Transverse colon (tissue), 4 donors: ENCODE results near the gene YBX2.

Experiments used
- EP300 ChIP-seq: sonication (generic); formaldehyde crosslinking; IDR thresholded peaks from one replicate; pipeline ENCODE4 v1.6.1; 2017; ENCODE audit warnings: antibody characterized with exemption, low read depth
- POLR2A ChIP-seq: fragments of 450-650 bp; IDR thresholded peaks from one replicate; pipeline ENCODE4 v1.6.1; 2016; ENCODE audit warnings: antibody characterized with exemption, mild to moderate bottlenecking, moderate library complexity
- POLR2AphosphoS5 ChIP-seq, 3 donors: sonication (generic); formaldehyde crosslinking; IDR thresholded peaks; one replicate each; pipeline ENCODE4 v1.6.1; 2016; ENCODE audit warnings: antibody characterized with exemption in 3 of 3
- TF ChIP-seq, protein P1 (sequence below), 5 experiments: fragments of 200-600 bp in 3 of 5; fragments of 450-650 bp in 2 of 5; sonication (generic) in 3 of 5; IDR thresholded peaks; 1 replicate in 2 of 5; 2 replicates in 3 of 5; pipeline ENCODE4 v1.5.1; 2016 to 2017; ENCODE audit warnings: antibody characterized with exemption in 5 of 5, inconsistent platforms in 3 of 5, mild to moderate bottlenecking in 2 of 5, moderate library complexity in 1 of 5

DNA sequence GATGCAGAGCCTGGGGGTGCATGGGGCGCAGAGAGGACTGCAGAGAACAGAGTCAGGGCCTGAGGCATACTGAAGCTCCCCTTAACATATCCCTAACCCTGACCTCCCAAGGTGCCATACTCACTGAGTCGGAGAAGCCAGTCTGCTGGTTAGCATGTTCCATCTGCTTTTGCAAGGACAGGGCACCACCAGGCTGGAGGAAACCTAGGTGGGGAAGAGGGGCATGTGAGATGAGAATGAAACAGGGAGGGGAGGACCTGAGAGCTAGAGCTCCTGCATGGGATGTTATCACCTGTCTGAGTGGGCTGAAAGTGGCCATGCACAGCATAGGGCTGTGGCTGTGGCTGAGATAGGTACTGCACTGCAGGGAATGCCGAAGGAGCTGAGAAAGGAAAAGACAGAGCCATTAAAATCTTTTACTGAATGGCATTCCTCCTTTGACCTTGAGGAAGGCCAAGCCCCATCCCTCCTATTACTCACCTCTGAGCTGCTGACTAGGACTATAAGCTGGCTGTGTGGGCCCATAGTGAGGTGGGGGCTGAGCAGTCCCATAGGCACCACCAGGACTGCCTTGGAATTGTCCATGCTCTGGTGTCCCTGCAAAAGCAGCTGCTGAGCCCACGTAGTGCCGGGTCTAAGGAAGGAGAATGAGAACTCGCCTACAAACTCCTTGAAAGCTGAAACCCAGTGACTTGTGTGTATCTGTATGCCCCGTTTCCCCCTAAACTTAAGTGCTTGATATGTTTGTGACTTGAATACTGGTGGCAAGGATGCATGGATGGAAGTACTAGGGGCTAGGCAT is 18.9 kb upstream of the YBX2 start:
- TF ChIP-seq POLR2A (no peak), POLR2AphosphoS5 (IDR thresholded peaks at IDR 0.05) (no peak), EP300 (no peak)
- TF ChIP-seq, protein P1, sequence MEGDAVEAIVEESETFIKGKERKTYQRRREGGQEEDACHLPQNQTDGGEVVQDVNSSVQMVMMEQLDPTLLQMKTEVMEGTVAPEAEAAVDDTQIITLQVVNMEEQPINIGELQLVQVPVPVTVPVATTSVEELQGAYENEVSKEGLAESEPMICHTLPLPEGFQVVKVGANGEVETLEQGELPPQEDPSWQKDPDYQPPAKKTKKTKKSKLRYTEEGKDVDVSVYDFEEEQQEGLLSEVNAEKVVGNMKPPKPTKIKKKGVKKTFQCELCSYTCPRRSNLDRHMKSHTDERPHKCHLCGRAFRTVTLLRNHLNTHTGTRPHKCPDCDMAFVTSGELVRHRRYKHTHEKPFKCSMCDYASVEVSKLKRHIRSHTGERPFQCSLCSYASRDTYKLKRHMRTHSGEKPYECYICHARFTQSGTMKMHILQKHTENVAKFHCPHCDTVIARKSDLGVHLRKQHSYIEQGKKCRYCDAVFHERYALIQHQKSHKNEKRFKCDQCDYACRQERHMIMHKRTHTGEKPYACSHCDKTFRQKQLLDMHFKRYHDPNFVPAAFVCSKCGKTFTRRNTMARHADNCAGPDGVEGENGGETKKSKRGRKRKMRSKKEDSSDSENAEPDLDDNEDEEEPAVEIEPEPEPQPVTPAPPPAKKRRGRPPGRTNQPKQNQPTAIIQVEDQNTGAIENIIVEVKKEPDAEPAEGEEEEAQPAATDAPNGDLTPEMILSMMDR (IDR thresholded peaks at IDR 0.05): peak in 3 of 5 experiments; percentile 21 to 32 (median 26)
